ENCODE results near the gene CEP131.

DNA sequence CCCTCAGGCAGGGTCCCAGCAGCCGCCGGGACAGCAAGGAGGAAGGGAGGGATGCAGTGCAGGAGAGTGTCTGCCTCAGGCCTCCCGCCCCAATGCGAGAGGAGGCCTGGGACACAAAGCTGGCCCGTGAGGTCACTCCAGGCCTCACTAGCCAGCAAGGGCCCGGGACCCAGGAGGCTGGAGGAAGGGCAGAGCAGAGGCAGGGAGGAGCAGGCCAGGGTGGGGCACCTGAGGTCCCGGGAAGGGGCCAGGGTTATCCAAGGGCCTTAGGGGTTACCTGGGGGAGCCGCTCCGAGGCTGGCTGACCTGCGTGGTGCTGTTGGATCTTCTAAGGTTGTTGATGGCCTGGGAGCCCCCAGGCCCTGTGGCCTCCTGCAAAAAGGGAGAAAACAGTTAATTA, 14.1 kb downstream of the CEP131 start:
- TF ChIP-seq, protein P1, sequence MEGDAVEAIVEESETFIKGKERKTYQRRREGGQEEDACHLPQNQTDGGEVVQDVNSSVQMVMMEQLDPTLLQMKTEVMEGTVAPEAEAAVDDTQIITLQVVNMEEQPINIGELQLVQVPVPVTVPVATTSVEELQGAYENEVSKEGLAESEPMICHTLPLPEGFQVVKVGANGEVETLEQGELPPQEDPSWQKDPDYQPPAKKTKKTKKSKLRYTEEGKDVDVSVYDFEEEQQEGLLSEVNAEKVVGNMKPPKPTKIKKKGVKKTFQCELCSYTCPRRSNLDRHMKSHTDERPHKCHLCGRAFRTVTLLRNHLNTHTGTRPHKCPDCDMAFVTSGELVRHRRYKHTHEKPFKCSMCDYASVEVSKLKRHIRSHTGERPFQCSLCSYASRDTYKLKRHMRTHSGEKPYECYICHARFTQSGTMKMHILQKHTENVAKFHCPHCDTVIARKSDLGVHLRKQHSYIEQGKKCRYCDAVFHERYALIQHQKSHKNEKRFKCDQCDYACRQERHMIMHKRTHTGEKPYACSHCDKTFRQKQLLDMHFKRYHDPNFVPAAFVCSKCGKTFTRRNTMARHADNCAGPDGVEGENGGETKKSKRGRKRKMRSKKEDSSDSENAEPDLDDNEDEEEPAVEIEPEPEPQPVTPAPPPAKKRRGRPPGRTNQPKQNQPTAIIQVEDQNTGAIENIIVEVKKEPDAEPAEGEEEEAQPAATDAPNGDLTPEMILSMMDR (IDR thresholded peaks at IDR 0.05), result no peak
- no peak for TF ChIP-seq POLR2A (IDR thresholded peaks at IDR 0.05)
